A549 treated with RU486 at 1 μM for 4 hours (cell line): ENCODE data around the gene TM4SF1. TPM values are rescaled to one million over a fixed set of nuclear protein-coding genes. Genes with fewer than 3 reads are reported as not detected.

Experiments used
- total RNA-seq: library from RNA; stranded (reverse); fragments of 200-300 nt; extraction: Qiagen RNA extraction; gene quantifications from 5 replicates; pipeline ENCODE4 v1.2.3, GENCODE V29; 2022; ENCODE audit warnings: low read depth

TM4SF1 gene
- 1,132 to 2,057 TPM (median 1,686 TPM) in 5 replicates for total RNA-seq

GRCh38 chr3:149377408-149378364 is at the start of gene TM4SF1:
TM4SF1 (minus strand) TSS chr3:149377649; CDS start chr3:149377547, 102 bp downstream.

GRCh38 chr3:149333176-149333859 is 44.1 kb downstream of the TM4SF1 start, which contains the start of gene TM4SF18:
TM4SF18 (minus strand) TSS chr3:149333636; CDS start chr3:149333382, 254 bp downstream.

Other genes with a start within 250 kb of the TM4SF1 start
- 27.1 to 38.8 TPM (median 35.9 TPM) in 5 replicates for gene HPS3, start 248.0 kb downstream of the TM4SF1 start, total RNA-seq
- 4.1 to 7.8 TPM (median 5.3 TPM) in 5 replicates for gene CP, start 155.8 kb downstream of the TM4SF1 start, total RNA-seq
- 27.6 to 49.8 TPM (median 45.8 TPM) in 5 replicates for gene TM4SF18, start 44.0 kb downstream of the TM4SF1 start, total RNA-seq
- gene TM4SF4, start 97.0 kb upstream of the TM4SF1 start, total RNA-seq, result 26.5 to 43.5 TPM (median 39.8 TPM) in 5 replicates